IMR-90 (cell line): ENCODE measurements around the gene STAT5A. TPM values are rescaled to one million over a fixed set of nuclear protein-coding genes. Genes with fewer than 3 reads are reported as not detected.

Experiments
- ATAC-seq: fragments of 200-7000 bp; cut with Tn5 transposase; 2 replicates; pipeline ENCODE4 v1.9.1; 2020; ENCODE audit warnings: low read depth, mild to moderate bottlenecking, moderate library complexity
- BruUV-seq: library from RNA; stranded (reverse); fragments of 400-500 nt; replicated peaks from 2 replicates; lab custom pipeline; 2021; lab: Mats Ljungman, UMichigan
- CTCF ChIA-PET: fragments of 300-600 bp; formaldehyde crosslinking; extraction: SDS; loops from one replicate; lab custom pipeline; 2021; ENCODE audit warnings: antibody characterized with exemption; lab: Yijun Ruan, JAX
- POLR2A ChIA-PET: fragments of 300-600 bp; sonication (Branson Sonifier 250); formaldehyde crosslinking; loops from one replicate; lab custom pipeline; 2022; ENCODE audit warnings: antibody characterized with exemption; ENCODE audit not compliant: unreplicated experiment; lab: Charles Lee
- DNase-seq: peaks from one replicate; pipeline ENCODE4 v3.0.0; 2013
- H2AFZ ChIP-seq: replicated peaks from 2 replicates; pipeline ENCODE3; 2013; ENCODE audit warnings: low read length, mild to moderate bottlenecking; ENCODE audit not compliant: poor library complexity
- H2AK5ac ChIP-seq: 2 replicates; pipeline ENCODE4 v1.6.1; 2013; ENCODE audit warnings: low read depth, low read length, inconsistent platforms
- H2AK9ac ChIP-seq: replicated peaks from 2 replicates; pipeline ENCODE3; 2013; ENCODE audit warnings: mild to moderate bottlenecking, low read depth, low read length, moderate library complexity; ENCODE audit not compliant: poor library complexity
- H2BK120ac ChIP-seq: 2 replicates; pipeline ENCODE4 v1.6.1; 2013; ENCODE audit warnings: low read depth, low read length, inconsistent platforms
- H2BK15ac ChIP-seq: 3 replicates; pipeline ENCODE4 v1.6.1; 2013; ENCODE audit warnings: low read depth, low read length, inconsistent platforms
- H2BK20ac ChIP-seq: 2 replicates; pipeline ENCODE4 v1.6.1; 2013; ENCODE audit warnings: low read depth, mild to moderate bottlenecking, inconsistent platforms, low read length, moderate library complexity
- H2BK5ac ChIP-seq: 2 replicates; pipeline ENCODE4 v1.6.1; 2013; ENCODE audit warnings: mild to moderate bottlenecking, low read depth, low read length, inconsistent platforms; ENCODE audit not compliant: poor library complexity, severe bottlenecking
- H3K14ac ChIP-seq: replicated peaks from 2 replicates; pipeline ENCODE4 v1.6.1; 2013; ENCODE audit warnings: low read depth, low read length, inconsistent platforms
- H3K18ac ChIP-seq: 2 replicates; pipeline ENCODE4 v1.6.1; 2013; ENCODE audit warnings: low read depth, low read length, control low read depth
- H3K23ac ChIP-seq: 2 replicates; pipeline ENCODE4 v1.6.1; 2013; ENCODE audit warnings: low read depth, low read length, inconsistent platforms
- H3K27ac ChIP-seq: 2 replicates; pipeline ENCODE4 v1.5.1; 2013; ENCODE audit warnings: mild to moderate bottlenecking, control low read depth, low read length; ENCODE audit not compliant: insufficient read depth
- H3K27me3 ChIP-seq: 2 replicates; pipeline ENCODE4 v1.6.1; 2013; ENCODE audit warnings: low read length; ENCODE audit not compliant: control insufficient read depth, insufficient read depth
- H3K36me3 ChIP-seq: 2 replicates; pipeline ENCODE4 v1.6.1; 2013; ENCODE audit warnings: low read length, mixed read lengths; ENCODE audit not compliant: control insufficient read depth, insufficient read depth
- H3K4ac ChIP-seq: 2 replicates; pipeline ENCODE4 v1.6.1; 2013; ENCODE audit warnings: low read depth, low read length, inconsistent platforms
- H3K4me1 ChIP-seq: 2 replicates; pipeline ENCODE4 v1.6.1; 2013; ENCODE audit warnings: low read length, mixed read lengths; ENCODE audit not compliant: control insufficient read depth, insufficient read depth
- H3K4me2 ChIP-seq: 2 replicates; pipeline ENCODE4 v1.6.1; 2013; ENCODE audit warnings: low read depth, mild to moderate bottlenecking, control low read depth, low read length, moderate library complexity
- H3K4me3 ChIP-seq: 2 replicates; pipeline ENCODE4 v1.5.1; 2013; ENCODE audit warnings: low read depth, mild to moderate bottlenecking, control low read depth, low read length, moderate library complexity; ENCODE audit not compliant: insufficient read depth
- H3K56ac ChIP-seq: 2 replicates; pipeline ENCODE4 v1.6.1; 2013; ENCODE audit warnings: low read length, inconsistent platforms; ENCODE audit not compliant: insufficient read depth; ENCODE audit errors: extremely low read depth
- H3K79me1 ChIP-seq, 2 experiments: 2 replicates each; pipeline ENCODE4 v1.6.1; 2013; ENCODE audit warnings: low read length in 2 of 2, inconsistent platforms in 1 of 2, low read depth in 1 of 2
- H3K9ac ChIP-seq: 2 replicates; pipeline ENCODE4 v1.6.1; 2013; ENCODE audit warnings: low read depth, low read length, control low read depth
- H3K9me1 ChIP-seq: 2 replicates; pipeline ENCODE4 v1.6.1; 2013; ENCODE audit warnings: low read length, inconsistent platforms; ENCODE audit not compliant: insufficient read depth
- H3K9me3 ChIP-seq: 2 replicates; pipeline ENCODE4 v1.6.1; 2013; ENCODE audit warnings: low read length; ENCODE audit not compliant: control insufficient read depth, insufficient read depth
- H4K20me1 ChIP-seq: 2 replicates; pipeline ENCODE4 v1.6.1; 2013; ENCODE audit warnings: low read length, inconsistent platforms; ENCODE audit not compliant: insufficient read depth
- H4K5ac ChIP-seq: 2 replicates; pipeline ENCODE4 v1.6.1; 2013; ENCODE audit warnings: mild to moderate bottlenecking, low read depth, low read length, control low read depth
- H4K8ac ChIP-seq, 2 experiments: 2 replicates each; pipeline ENCODE4 v1.6.1; 2013; ENCODE audit warnings: low read depth in 2 of 2, low read length in 2 of 2, control low read depth in 1 of 2, inconsistent platforms in 1 of 2
- H4K91ac ChIP-seq: 2 replicates; pipeline ENCODE4 v1.6.1; 2013; ENCODE audit warnings: low read depth, low read length, inconsistent platforms; ENCODE audit not compliant: insufficient read depth
- BHLHE40 ChIP-seq: fragments of 150-350 bp; IDR thresholded peaks from 2 replicates; pipeline ENCODE4 v1.6.1; 2016; ENCODE audit warnings: mild to moderate bottlenecking, low read depth, low read length
- CEBPB ChIP-seq: IDR thresholded peaks from 2 replicates; pipeline ENCODE4 v1.6.1; 2012; ENCODE audit warnings: low read depth, low read length, improper control_type of control experiment
- RCOR1 ChIP-seq: IDR thresholded peaks from 2 replicates; pipeline ENCODE4 v1.6.1; 2012; ENCODE audit warnings: mild to moderate bottlenecking, low read length, improper control_type of control experiment; ENCODE audit not compliant: insufficient replicate concordance
- WGBS, 2 experiments: methylation state at CpG; one replicate each; pipeline versions ENCODE4 v1.1.5 to v1.1.7; 2013; ENCODE audit warnings: missing lambda C conversion rate in 2 of 2; ENCODE audit not compliant: insufficient read length in 1 of 2; ENCODE audit errors: extremely low coverage in 2 of 2; 5-methylcytosine and 5-hydroxymethylcytosine counted together
- dilution Hi-C: fragments of 300-500 bp; cut with HindIII; formaldehyde crosslinking; loops from one replicate; pipeline ENCODE4 v1.14.3; 2018; ENCODE audit warnings: low sequenced_read_pairs; ENCODE audit not compliant: unreplicated experiment
- in situ Hi-C: fragments of 300-500 bp; cut with MboI; formaldehyde crosslinking; loops from 3 replicates; pipeline ENCODE4 v1.14.3; 2019; ENCODE audit warnings: low sequenced_read_pairs, inconsistent platforms, mixed read lengths
- intact Hi-C: fragments of 100-400 bp; cut with micrococcal nuclease; formaldehyde crosslinking; loops from 2 replicates; pipeline ENCODE4 v1.10.0; 2022
- polyA plus RNA-seq, 3 experiments: library from polyadenylated mRNA; depleted of rRNA; stranded (reverse); fragments of >200 nt; gene quantifications; 2 replicates each; pipeline ENCODE4 v1.2.3, GENCODE V29; 2012; ENCODE audit warnings: low replicate concordance in 1 of 3
- total RNA-seq: library from RNA; depleted of rRNA; stranded (reverse); fragments of >200 nt; gene quantifications from 2 replicates; pipeline ENCODE4 v1.2.3, GENCODE V29; 2012

Gene STAT5A
- total and polyA plus RNA-seq, 2 of the 4 experiments (the other 2 are of a cell fraction) = 1.3 to 1.4 TPM

DNA sequence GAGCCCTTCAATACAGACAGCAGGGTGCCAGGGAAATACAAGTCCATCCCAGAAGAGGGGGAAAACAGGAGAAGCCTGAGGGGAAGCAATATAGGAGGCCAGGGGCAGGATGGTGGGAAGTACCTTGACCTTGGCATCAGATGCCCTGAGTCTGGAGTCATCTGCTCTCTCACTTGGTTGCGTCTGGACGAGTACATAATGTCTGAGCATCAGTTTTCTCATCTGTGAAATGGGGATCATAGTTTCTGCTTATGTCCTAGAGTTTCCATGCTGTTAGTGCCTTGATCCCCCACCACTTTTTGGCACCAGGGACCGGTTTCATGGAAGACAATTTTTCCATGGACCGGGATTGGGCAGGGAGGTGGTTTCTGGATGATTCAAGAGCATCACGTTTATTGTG, 2.3 kb downstream of the STAT5A start:
- Histone ChIP-seq H3K4me3 (no peak overlapping the region), H4K91ac (no peak overlapping the region), H3K18ac (no peak overlapping the region), H3K27ac (no peak overlapping the region), H3K56ac (no peak overlapping the region), H2BK5ac (no peak overlapping the region), H2AK5ac (no peak overlapping the region), H3K23ac (no peak overlapping the region), H3K4me1 (peaks cover 14% of the 10 kb centered on the region), H2AK9ac (no peak overlapping the region), H2BK20ac (no peak overlapping the region), H2BK120ac (no peak overlapping the region), H3K9me3 (no peaks in the 10 kb centered on the region), H3K36me3 (peaks cover under 1% of the 10 kb centered on the region; the same call in 1 of the 2 replicates), H2BK15ac (no peak overlapping the region), H2AFZ (no peak overlapping the region), H3K9ac (no peak overlapping the region), H3K14ac (no peak overlapping the region), H4K20me1 (no peaks in the 10 kb centered on the region), H4K8ac (no peak overlapping the region), H4K5ac (no peak overlapping the region), H3K27me3 (no peaks in the 10 kb centered on the region; the same call in 1 of the 2 replicates), H3K4me2 (no peak overlapping the region), H3K9me1 (peaks cover 4% of the 10 kb centered on the region; the same call in 1 of the 2 replicates), H3K79me1 (no peaks in the 10 kb centered on the region), H3K4ac (no peak overlapping the region)
- intact Hi-C loops (no loop called here), dilution Hi-C loops (no loop called here), in situ Hi-C loops (no loop called here)
- DNase-seq (no peak), ATAC-seq (no peak)
- CTCF ChIA-PET = no interaction called here
- no peak for TF ChIP-seq CEBPB
- no peak for TF ChIP-seq RCOR1
- no peak for TF ChIP-seq BHLHE40
- 100% methylated on average over 2 of the region's 5 CpGs; no CpG with 5 or more reads in 1 of the 2 experiments for WGBS, 2 experiments
- BruUV-seq = no TSS peak
- POLR2A ChIA-PET = no interaction called here
